GM12874 (cell line): ENCODE measurements around the gene ZNF70.

Experiments used
- TF ChIP-seq, protein P1 (sequence below): IDR thresholded peaks from 2 replicates; pipeline ENCODE4 v1.5.1; 2011; ENCODE audit warnings: low read depth, mild to moderate bottlenecking, control low read depth, low read length, moderate library complexity; ENCODE audit not compliant: insufficient read depth

Gene ZNF70

DNA sequence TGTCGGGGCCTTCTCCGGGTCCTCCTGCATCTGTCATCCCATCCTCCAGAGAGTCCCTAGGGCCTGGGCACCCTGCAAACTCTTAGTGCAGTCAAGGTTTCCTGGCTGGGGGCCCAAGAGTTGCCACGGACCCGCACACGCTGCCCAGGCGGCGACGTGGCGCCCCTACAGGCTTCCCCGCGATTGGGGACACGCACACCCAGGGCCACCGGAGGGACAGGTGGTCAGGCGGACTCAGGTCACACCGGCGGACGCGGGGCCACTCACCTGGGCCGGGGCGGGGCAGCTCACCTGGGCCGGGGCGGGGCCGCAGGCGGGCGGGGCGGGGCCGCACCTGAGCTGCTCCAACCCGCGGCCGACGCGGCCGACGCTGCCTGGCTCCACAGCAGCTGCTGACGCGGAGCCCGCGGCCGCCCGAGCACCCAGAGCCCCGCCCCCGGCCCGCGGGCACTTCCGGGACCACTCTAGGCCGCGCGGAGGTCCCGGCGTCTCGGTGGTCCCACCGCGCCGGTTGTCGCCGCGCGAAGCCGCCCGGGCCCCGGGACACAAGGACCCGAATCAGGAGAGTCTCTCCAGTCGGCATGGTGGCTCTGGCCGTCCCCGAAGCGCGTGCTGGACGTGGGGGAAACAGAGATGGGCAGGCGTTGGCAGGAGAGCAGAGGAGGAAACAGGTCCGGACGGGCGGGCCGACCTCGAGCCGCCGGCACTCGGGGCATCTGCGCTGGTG lies at the start of gene ZNF70:
Gene ZNF70 (minus strand): TSS at position 399 of the 727 bp plus-strand sequence. CDS start 5,972 bp downstream, outside the sequence.
- TF ChIP-seq, protein P1, sequence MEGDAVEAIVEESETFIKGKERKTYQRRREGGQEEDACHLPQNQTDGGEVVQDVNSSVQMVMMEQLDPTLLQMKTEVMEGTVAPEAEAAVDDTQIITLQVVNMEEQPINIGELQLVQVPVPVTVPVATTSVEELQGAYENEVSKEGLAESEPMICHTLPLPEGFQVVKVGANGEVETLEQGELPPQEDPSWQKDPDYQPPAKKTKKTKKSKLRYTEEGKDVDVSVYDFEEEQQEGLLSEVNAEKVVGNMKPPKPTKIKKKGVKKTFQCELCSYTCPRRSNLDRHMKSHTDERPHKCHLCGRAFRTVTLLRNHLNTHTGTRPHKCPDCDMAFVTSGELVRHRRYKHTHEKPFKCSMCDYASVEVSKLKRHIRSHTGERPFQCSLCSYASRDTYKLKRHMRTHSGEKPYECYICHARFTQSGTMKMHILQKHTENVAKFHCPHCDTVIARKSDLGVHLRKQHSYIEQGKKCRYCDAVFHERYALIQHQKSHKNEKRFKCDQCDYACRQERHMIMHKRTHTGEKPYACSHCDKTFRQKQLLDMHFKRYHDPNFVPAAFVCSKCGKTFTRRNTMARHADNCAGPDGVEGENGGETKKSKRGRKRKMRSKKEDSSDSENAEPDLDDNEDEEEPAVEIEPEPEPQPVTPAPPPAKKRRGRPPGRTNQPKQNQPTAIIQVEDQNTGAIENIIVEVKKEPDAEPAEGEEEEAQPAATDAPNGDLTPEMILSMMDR, result peak; percentile 50

DNA sequence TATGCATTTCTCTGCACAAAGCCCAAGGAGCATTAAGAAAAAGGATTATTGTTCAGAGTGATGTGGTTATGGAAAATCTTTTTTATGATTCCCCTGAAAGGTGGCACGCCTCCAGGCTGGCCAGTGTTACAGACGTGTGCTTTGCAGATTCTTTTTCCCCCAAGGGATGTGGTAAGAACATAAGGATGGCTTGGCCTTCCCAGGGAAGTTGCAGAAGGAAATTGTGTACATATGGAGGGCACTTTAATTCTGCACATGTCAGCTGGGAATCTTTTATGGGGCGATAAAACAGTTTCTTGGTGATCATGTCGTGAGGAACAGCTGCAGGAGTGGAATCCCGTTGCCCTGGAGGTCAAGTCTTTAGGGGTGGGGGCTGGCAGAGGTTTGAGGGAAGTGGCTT lies 45.5 kb upstream of the ZNF70 start:
- TF ChIP-seq, protein P1, result no peak

DNA sequence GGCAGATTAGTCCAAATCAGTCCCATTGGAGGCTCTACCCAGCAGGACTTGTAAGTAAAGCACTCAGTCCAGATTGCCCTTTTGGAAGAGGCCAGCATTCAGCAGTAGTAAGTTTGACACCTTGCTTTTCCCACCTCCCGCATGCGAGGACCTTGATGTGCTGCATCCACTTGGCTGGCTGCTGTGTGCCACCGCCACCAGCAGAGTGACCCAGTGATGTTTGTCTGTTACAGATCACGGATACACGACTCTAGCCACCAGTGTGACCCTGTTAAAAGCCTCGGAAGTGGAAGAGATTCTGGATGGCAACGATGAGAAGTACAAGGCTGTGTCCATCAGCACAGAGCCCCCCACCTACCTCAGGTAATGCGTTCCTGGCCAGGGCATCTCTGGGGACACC lies 42.4 kb upstream of the ZNF70 start:
- TF ChIP-seq, protein P1, result no peak

DNA sequence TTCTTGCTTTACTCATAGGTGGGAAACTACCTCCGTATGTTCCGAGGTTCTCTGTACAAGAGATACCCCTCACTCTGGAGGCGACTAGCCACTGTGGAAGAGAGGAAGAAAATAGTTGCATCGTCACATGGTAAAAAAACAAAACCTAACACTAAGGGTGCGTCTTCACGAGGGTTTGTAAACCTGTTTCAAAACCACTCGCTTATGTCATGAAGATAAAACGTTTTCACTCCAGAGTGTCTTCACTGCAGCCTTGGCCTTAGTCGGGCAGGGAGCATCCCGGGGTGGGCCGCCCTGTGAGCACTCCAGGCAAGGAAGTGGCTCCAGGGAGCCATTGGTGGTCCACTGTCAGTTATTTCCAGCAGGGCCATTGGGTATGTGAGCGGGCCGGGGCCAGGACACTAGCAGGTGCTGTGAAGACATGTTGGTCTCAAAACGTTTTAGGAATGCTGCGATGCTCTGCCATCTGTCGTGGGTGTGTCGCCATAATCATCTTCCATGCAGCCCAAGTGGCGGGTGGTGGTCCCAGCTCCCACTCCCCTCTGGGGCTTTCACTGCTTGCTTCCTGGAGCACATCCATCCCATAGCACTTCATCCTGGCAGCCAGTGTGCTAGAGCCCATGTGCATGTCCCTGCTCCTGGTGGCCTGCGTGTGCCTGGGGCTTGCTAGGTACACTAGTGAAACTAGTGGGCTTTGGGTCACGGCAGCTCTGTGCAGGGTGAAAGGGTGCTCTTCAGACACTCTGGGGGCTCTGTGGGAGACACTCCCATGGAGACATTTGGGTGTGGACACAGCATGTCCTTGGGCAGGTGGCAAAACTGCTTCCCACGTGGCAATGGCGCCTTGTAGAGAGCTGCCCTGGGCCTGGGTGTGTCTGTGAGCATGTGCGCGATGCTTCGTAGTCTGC lies 41.1 kb upstream of the ZNF70 start:
- TF ChIP-seq, protein P1, result no peak

DNA sequence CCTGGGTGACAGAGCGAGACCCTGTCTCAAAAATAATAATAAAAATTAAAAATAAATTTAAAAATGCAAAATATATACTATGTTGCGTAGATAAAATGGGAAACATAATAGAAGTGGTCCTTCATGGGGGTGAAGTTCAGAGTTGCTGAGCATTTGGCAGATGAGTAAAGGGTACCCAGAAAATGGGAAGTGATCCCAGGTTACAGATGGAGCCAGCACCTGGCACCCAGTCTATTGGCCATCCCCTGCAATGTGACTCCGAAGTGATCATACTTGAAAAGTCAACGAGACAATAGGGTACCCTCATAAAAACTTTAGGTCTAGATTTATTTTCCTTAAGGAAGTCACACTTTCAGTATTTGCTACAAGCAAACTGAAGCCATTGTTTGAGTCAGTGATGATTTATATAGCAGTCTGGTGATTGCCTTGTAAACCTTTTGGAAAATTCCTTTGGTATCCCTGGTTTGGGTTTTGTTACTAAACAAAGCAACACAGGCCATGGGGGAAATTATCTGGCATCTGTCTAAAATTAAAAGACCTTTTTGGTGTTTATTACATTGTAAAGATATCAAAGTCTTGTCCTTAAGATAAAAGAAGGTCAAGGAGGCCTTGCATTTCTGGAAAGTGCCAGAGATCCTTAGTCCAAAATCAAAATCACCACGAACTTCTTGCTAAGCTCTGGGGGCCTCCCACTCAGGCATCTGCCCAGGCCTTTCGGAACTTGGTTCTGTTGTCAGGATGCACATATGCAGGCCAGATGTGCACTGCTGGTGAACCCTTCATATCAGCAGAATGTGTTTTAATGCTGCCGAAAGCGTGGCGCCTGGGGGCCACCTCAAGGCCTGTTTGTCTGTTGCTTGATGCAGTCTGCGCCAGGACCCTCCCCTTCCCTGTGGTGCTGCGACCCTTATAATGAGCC lies 40.2 kb upstream of the ZNF70 start:
- TF ChIP-seq, protein P1, result no peak

DNA sequence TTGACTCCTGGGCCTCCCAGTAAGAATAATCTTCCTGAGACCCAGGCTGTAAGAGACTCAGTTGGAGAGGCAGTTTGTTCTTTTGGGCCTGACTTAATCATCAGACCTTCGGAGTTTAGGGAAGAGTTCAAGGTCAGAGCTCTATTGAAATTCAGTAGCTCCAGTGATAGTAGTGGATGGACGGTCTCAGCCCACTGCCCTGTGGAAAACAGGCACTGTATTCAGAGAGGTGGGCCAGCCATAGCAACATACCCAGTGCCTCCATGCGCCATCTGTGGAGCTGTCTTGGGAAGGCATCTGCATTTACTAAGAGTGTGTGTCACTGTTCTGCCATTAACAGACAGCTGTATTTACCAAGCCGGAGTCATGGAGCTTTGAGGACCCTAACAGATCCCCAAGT lies 38.7 kb upstream of the ZNF70 start:
- TF ChIP-seq, protein P1, result no peak
